NB4 (cell line): Measurements from ENCODE around the gene IFT74.

Experiments
- DNase-seq: peaks from one replicate; pipeline ENCODE4 v3.0.0; 2010; ENCODE audit warnings: low read depth
- H3K4me3 ChIP-seq: one replicate; pipeline ENCODE4 v1.5.1; 2011; ENCODE audit warnings: mild to moderate bottlenecking, low read depth, low read length, moderate library complexity
- MYC ChIP-seq: IDR thresholded peaks from 2 replicates; pipeline ENCODE4 v1.6.1; 2011; ENCODE audit warnings: low read depth, low read length
- POLR2A ChIP-seq: IDR thresholded peaks from 2 replicates; pipeline ENCODE4 v1.6.1; 2011; ENCODE audit warnings: mild to moderate bottlenecking; ENCODE audit not compliant: insufficient read length; ENCODE audit errors: extremely low read depth
- TF ChIP-seq, protein P1 (sequence below): IDR thresholded peaks from 2 replicates; pipeline ENCODE4 v1.6.1; 2011; ENCODE audit warnings: low read depth, low read length
- TF ChIP-seq, protein P2 (sequence below): IDR thresholded peaks from one replicate; pipeline ENCODE4 v1.5.1; 2012; ENCODE audit warnings: low read depth, low read length

Gene IFT74

DNA sequence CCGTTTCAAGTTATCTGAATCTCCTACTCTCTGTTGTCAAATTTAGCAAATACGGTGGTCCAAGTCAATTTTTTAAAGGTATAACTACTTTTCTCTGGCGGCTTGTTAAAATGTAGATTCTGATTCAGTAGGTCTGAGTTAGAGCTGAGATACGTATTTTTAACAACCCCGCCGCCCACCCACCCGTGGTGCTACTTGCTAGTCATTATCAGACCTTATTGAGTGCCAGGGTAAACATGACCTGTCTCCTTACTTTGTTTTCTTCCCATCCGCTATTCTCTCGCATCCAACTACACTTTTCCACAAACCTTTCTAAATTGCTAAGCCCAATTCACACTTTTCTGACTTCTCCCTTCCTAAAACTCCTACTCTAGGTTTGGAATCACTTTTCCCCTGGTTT is 8.5 kb upstream of the IFT74 start:
- peak overlapping the region; percentile 77 for H3K4me3 ChIP-seq
- peak; percentile 43 for DNase-seq
- TF ChIP-seq, protein P1, sequence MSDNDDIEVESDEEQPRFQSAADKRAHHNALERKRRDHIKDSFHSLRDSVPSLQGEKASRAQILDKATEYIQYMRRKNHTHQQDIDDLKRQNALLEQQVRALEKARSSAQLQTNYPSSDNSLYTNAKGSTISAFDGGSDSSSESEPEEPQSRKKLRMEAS = no peak
- no peak for TF ChIP-seq POLR2A
- TF ChIP-seq, protein P2, sequence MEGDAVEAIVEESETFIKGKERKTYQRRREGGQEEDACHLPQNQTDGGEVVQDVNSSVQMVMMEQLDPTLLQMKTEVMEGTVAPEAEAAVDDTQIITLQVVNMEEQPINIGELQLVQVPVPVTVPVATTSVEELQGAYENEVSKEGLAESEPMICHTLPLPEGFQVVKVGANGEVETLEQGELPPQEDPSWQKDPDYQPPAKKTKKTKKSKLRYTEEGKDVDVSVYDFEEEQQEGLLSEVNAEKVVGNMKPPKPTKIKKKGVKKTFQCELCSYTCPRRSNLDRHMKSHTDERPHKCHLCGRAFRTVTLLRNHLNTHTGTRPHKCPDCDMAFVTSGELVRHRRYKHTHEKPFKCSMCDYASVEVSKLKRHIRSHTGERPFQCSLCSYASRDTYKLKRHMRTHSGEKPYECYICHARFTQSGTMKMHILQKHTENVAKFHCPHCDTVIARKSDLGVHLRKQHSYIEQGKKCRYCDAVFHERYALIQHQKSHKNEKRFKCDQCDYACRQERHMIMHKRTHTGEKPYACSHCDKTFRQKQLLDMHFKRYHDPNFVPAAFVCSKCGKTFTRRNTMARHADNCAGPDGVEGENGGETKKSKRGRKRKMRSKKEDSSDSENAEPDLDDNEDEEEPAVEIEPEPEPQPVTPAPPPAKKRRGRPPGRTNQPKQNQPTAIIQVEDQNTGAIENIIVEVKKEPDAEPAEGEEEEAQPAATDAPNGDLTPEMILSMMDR = no peak
- TF ChIP-seq MYC = no peak

DNA sequence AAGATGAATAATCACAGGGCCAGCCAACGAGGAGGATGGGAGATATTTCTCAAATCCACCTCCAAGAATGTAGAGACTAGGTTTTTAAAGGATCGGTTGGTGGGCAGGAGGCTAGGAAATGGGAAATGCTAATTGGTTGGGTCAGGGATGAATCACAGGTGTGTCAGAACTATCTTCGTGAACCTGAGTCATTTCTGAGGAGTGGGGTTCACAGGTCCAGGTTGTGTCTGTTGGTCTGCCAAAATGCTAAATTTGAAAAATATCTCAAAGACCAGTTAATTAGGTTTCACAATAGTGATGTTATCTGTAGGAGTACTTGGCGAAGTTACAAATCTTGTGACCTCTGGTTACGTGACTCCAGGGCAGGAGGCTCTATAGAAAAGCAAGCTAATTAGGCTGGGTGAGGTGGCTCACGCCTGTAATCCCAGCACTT is 6.6 kb upstream of the IFT74 start:
- H3K4me3 ChIP-seq = no peak overlapping the region
- DNase-seq = no peak
- TF ChIP-seq, protein P1 = no peak
- TF ChIP-seq POLR2A (no peak), MYC (no peak)
- TF ChIP-seq, protein P2 = no peak

DNA sequence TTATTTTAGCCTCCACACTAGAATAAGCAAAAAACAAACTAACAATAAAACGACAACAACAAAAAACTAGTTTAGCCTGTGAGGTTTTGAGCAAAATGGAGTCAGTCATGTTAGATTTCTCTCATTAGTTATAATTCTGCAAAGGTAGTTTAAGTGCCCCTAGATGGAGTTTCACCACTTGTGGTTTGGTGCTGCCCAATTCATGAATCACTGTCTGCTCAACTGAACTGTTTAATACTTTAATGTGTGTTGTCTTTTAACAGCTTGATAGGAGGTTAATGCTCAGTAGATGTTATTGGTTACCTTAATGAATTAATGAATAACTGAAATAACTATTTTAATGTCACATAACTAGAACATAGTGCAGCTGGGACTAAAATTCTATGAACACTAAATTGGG is 5.7 kb upstream of the IFT74 start:
- DNase-seq = no peak
- TF ChIP-seq, protein P1 = no peak
- TF ChIP-seq, protein P2 = no peak
- TF ChIP-seq MYC (no peak), POLR2A (no peak)
- H3K4me3 ChIP-seq = no peak overlapping the region

DNA sequence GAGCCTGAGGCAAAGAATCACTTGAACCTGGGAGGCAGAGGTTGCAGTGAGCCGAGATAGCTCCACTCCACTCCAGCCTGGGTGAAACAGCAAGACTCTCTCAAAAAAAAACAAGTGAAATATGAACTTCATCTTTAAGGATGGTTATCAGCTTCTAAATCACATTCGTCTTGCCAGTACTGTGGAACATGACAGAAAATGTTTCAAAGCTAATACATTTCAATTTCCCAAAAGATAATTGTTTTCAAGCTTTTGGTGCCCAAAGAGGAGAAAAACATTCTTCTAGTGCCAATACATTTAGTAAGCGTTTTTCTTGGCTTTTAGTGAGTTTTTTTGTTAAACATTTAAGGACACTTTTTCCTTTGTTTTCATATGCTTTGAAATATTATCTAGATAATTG is 4.4 kb upstream of the IFT74 start:
- TF ChIP-seq, protein P2 = no peak
- TF ChIP-seq, protein P1 = no peak
- no peak for TF ChIP-seq POLR2A
- TF ChIP-seq MYC = no peak
- DNase-seq = no peak
- H3K4me3 ChIP-seq = no peak overlapping the region

DNA sequence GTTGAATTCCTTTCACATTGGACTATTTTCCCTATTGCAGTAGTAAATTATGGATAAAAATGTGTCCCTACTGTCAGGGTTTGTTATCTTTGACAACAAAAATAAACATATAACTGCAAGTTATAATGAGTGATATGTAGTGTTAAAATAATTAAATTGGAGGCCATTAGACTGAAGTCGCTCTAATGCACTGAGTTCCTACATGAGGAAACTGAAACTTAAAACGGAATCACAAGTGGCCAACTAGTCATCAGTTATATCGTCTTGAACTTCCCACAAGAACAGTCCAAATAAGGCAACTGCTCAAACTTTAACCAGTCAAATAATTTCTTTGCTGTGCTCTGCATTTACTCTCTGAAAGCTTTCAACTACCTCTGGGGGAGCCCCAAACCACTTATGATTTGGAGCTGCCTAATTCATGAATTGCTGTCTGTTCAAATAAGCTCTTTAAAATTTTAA is 2.1 kb upstream of the IFT74 start:
- TF ChIP-seq POLR2A = no peak
- TF ChIP-seq, protein P1 = peak; percentile 6; the same call in 1 of the 2 replicates
- TF ChIP-seq, protein P2 = no peak
- peak; percentile 73 for DNase-seq
- no peak overlapping the region for H3K4me3 ChIP-seq

DNA sequence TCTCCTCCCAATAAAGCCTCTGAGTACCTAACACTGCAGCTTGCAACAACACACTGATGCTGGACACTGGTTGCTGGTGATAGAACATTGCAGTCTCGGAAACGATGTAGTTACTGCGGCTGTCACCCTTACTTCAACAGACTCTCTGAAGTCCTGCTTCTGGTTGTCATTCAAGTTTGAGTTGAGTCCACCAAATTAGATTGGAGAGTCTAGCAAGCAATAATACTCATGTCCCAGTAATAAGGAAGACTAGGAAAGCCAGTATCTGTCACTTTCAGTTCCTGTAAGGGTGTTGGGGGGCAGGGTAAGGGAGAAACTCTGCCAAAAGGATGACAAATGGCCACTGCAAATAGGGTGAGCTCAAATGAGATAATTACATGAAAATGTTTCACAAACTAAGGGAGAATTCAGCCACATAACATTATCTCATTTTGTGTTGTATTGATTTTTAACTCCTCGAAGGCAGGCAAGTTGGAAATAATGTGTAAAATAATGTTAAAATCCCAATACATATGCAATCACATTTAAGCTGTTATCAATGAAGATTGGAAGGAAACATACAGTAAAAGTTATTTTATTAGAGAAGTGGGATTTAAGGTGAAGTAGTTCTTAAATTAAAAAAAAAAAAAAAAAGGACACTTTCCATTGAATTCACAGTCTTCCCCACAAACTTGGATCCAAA is 849 bp upstream of the IFT74 start:
- TF ChIP-seq POLR2A (no peak), MYC (no peak)
- TF ChIP-seq, protein P2 = no peak
- TF ChIP-seq, protein P1 = no peak
- peak; percentile 76 for DNase-seq
- H3K4me3 ChIP-seq = peak overlapping the region; percentile 69
